ENCODE measurements around the gene TAS2R40.
A peak's percentile ranks its signal among the peaks of the same experiment; 100 is the strongest.

TAS2R40 gene

GRCh38 chr7:143240291-143241168 is 18.7 kb downstream of the TAS2R40 start:
- no peak overlapping the region for H3K4me3 Mint-ChIP-seq
- peak; percentile 68 for DNase-seq
- H3K9me3 Mint-ChIP-seq, result peaks cover 29% of the 10 kb centered on the region
- no peak overlapping the region for H3K27ac Mint-ChIP-seq
- peaks cover 13% of the 10 kb centered on the region for H3K36me3 Mint-ChIP-seq (ENCODE audit: low read depth)
- H3K27me3 Mint-ChIP-seq (ENCODE audit: low read depth, poor library complexity), result peaks cover 23% of the 10 kb centered on the region
- TF ChIP-seq CTCF (IDR thresholded peaks at IDR 0.05), result peak; percentile 92
- peaks cover 41% of the 10 kb centered on the region for H3K4me1 Mint-ChIP-seq

GRCh38 chr7:143242306-143242705 is 20.5 kb downstream of the TAS2R40 start:
- Mint-ChIP-seq H3K27ac (no peak overlapping the region), H3K27me3 (ENCODE audit: low read depth, poor library complexity) (peaks cover 28% of the 10 kb centered on the region), H3K4me1 (peaks cover 41% of the 10 kb centered on the region), H3K9me3 (peaks cover 11% of the 10 kb centered on the region), H3K36me3 (ENCODE audit: low read depth) (no peaks in the 10 kb centered on the region), H3K4me3 (no peak overlapping the region)
- TF ChIP-seq CTCF (IDR thresholded peaks at IDR 0.05), result no peak
- no peak for DNase-seq

GRCh38 chr7:143243111-143243510 is 21.3 kb downstream of the TAS2R40 start:
- Mint-ChIP-seq H3K36me3 (ENCODE audit: low read depth) (no peaks in the 10 kb centered on the region), H3K27ac (no peak overlapping the region), H3K4me3 (no peak overlapping the region), H3K27me3 (ENCODE audit: low read depth, poor library complexity) (peaks cover 32% of the 10 kb centered on the region), H3K9me3 (peaks cover 6% of the 10 kb centered on the region), H3K4me1 (peaks cover 41% of the 10 kb centered on the region)
- no peak for TF ChIP-seq CTCF (IDR thresholded peaks at IDR 0.05)
- DNase-seq, result no peak

GRCh38 chr7:143243614-143244013 is 21.8 kb downstream of the TAS2R40 start:
- Mint-ChIP-seq H3K9me3 (peaks cover 4% of the 10 kb centered on the region), H3K36me3 (ENCODE audit: low read depth) (no peaks in the 10 kb centered on the region), H3K4me3 (no peak overlapping the region), H3K27me3 (ENCODE audit: low read depth, poor library complexity) (peaks cover 35% of the 10 kb centered on the region), H3K4me1 (peaks cover 41% of the 10 kb centered on the region), H3K27ac (no peak overlapping the region)
- no peak for DNase-seq
- no peak for TF ChIP-seq CTCF (IDR thresholded peaks at IDR 0.05)

- TF ChIP-seq CTCF (IDR thresholded peaks at IDR 0.05), result no peak
Observed at GRCh38 chr7:143244321-143244720, 22.5 kb downstream of the TAS2R40 start.

GRCh38 chr7:143245123-143245522 is 23.3 kb downstream of the TAS2R40 start:
- H3K36me3 Mint-ChIP-seq (ENCODE audit: low read depth), result no peaks in the 10 kb centered on the region
- peaks cover 41% of the 10 kb centered on the region for H3K4me1 Mint-ChIP-seq
- peaks cover 35% of the 10 kb centered on the region for H3K27me3 Mint-ChIP-seq (ENCODE audit: low read depth, poor library complexity)
- no peak overlapping the region for H3K4me3 Mint-ChIP-seq
- peaks cover 4% of the 10 kb centered on the region for H3K9me3 Mint-ChIP-seq
- no peak for DNase-seq
- TF ChIP-seq CTCF (IDR thresholded peaks at IDR 0.05), result no peak
- H3K27ac Mint-ChIP-seq, result no peak overlapping the region

More at GRCh38 chr7:143244321-143244720, 22.5 kb downstream of the TAS2R40 start:
- H3K27ac Mint-ChIP-seq, result no peak overlapping the region
- DNase-seq, result no peak
- peaks cover 41% of the 10 kb centered on the region for H3K4me1 Mint-ChIP-seq
- no peak overlapping the region for H3K4me3 Mint-ChIP-seq
- H3K9me3 Mint-ChIP-seq, result peaks cover 4% of the 10 kb centered on the region
- no peaks in the 10 kb centered on the region for H3K36me3 Mint-ChIP-seq (ENCODE audit: low read depth)
- H3K27me3 Mint-ChIP-seq (ENCODE audit: low read depth, poor library complexity), result peaks cover 33% of the 10 kb centered on the region
